Small intestine (tissue), 7 donors: ENCODE data around the gene MANSC4. TPM values are rescaled to one million over a fixed set of nuclear protein-coding genes. Genes with fewer than 3 reads are reported as not detected.

ENCODE experiments used
- DNase-seq, 2 donors: peaks; one replicate each; pipeline versions ENCODE4 v3.0.0 to v3.0.0-alpha.2; 2013
- FAIRE-seq: peaks from 2 replicates; lab custom pipeline; 2012; peaks lifted over from hg19 to GRCh38; lab: Jason Lieb, UNC
- H3K27ac ChIP-seq, 3 donors: one replicate each; pipeline ENCODE4 v1.5.1; 2013; ENCODE audit warnings: low read length in 2 of 3, mild to moderate bottlenecking in 2 of 3, control low read depth in 1 of 3, inconsistent platforms in 1 of 3, low read depth in 1 of 3, moderate library complexity in 1 of 3
- H3K27me3 ChIP-seq, 3 donors: one replicate each; pipeline ENCODE4 v1.6.1; 2013; ENCODE audit warnings: low read length in 3 of 3, inconsistent platforms in 1 of 3; ENCODE audit not compliant: control insufficient read depth in 3 of 3, insufficient read depth in 3 of 3
- H3K36me3 ChIP-seq, 3 donors: one replicate each; pipeline ENCODE4 v1.6.1; 2013; ENCODE audit warnings: low read length in 3 of 3, inconsistent platforms in 1 of 3, low read depth in 1 of 3, mild to moderate bottlenecking in 1 of 3, moderate library complexity in 1 of 3; ENCODE audit not compliant: control insufficient read depth in 3 of 3, insufficient read depth in 2 of 3
- H3K4me1 ChIP-seq, 3 donors: one replicate each; pipeline ENCODE4 v1.6.1; 2013; ENCODE audit warnings: low read length in 2 of 3, inconsistent platforms in 1 of 3, low read depth in 1 of 3, mild to moderate bottlenecking in 1 of 3, moderate library complexity in 1 of 3; ENCODE audit not compliant: control insufficient read depth in 3 of 3, insufficient read depth in 2 of 3
- H3K4me3 ChIP-seq, 3 donors: one replicate each; pipeline ENCODE4 v1.5.1; 2013; ENCODE audit warnings: low read length in 3 of 3, control low read depth in 1 of 3, inconsistent platforms in 1 of 3, low read depth in 1 of 3, mild to moderate bottlenecking in 1 of 3, moderate library complexity in 1 of 3
- H3K9me3 ChIP-seq, 2 donors: one replicate each; pipeline ENCODE4 v1.6.1; 2013; ENCODE audit warnings: low read depth in 1 of 2, low read length in 1 of 2; ENCODE audit not compliant: control insufficient read depth in 2 of 2, insufficient read depth in 1 of 2
- WGBS, 3 donors: extraction: QIAGEN DNeasy Blood & Tissue Kit; methylation state at CpG; one replicate each; pipeline ENCODE4 v1.1.7; 2013; 5-methylcytosine and 5-hydroxymethylcytosine counted together
- polyA plus RNA-seq, 4 donors: library from polyadenylated mRNA; stranded (reverse) in 3 of 4; unstranded in 1 of 4; fragments of 200-250 nt in 3 of 4; fragments of 120-200 nt in 1 of 4; gene quantifications; one replicate each; pipeline versions ENCODE4 v1.2.1 to v1.2.3, GENCODE V29; 2013
- donor health status: healthy with polysubstance abuse.
- donor health status: control.
- donor health status: control.
- donor health status: Bipolar disorder and iron deficiency.
- donor health status: healthy.

Gene MANSC4
- polyA plus RNA-seq, 4 donors = 0.06 TPM; not detected in 3

GRCh38 chr12:27779416-27779919 is 568 bp downstream of the MANSC4 start:
- H3K36me3 ChIP-seq = peaks cover 0 to 10% (median 0%) of the 10 kb centered on the region in 3 donors

DNA sequence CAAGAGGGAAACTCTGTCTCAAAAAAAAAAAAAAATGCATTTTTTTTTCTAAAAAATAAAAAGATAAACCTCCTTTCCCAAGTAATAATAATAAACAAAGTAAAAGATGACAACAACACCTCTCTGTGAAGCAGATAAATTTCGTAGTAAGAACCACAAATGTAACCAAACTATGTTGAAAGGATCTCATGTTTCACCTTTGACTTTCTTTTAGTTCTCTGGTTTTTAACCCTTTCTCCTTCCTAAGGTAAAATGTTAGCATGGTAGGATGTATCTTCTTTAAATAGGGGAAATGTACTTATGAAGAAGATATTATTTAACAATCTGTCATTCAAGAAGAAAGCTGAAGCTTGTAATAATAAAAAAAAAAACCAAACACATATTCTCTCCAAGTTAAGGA is 1.8 kb downstream of the MANSC4 start:
- H3K36me3 ChIP-seq = peaks cover 0 to 7% (median 0%) of the 10 kb centered on the region in 3 donors
- no peaks in the 10 kb centered on the region for H3K9me3 ChIP-seq
- H3K4me1 ChIP-seq = peaks cover 0 to 13% (median 2%) of the 10 kb centered on the region in 3 donors
- H3K27ac ChIP-seq = no peak overlapping the region
- no peak for DNase-seq
- H3K27me3 ChIP-seq = no peaks in the 10 kb centered on the region
- no peak overlapping the region for H3K4me3 ChIP-seq
- WGBS, 3 donors = 51 to 63% (median 56%) methylated on average over 1 of the region's 1 CpG
- FAIRE-seq = no peak

More at GRCh38 chr12:27779416-27779919, 568 bp downstream of the MANSC4 start:
- peak overlapping the region; percentile 61 to 76 (median 66) for H3K4me3 ChIP-seq
- FAIRE-seq (no peak), DNase-seq (peak in 1 of 2 donors; percentile 5)
- no peaks in the 10 kb centered on the region for H3K9me3 ChIP-seq
- H3K27me3 ChIP-seq = no peaks in the 10 kb centered on the region
- H3K4me1 ChIP-seq = peaks cover 0 to 13% (median 2%) of the 10 kb centered on the region in 3 donors
- peak overlapping the region; percentile 75 to 91 (median 86) for H3K27ac ChIP-seq
- 2 to 9% (median 3%) methylated on average over 15 to 36 of the region's 36 CpGs for WGBS, 3 donors

DNA sequence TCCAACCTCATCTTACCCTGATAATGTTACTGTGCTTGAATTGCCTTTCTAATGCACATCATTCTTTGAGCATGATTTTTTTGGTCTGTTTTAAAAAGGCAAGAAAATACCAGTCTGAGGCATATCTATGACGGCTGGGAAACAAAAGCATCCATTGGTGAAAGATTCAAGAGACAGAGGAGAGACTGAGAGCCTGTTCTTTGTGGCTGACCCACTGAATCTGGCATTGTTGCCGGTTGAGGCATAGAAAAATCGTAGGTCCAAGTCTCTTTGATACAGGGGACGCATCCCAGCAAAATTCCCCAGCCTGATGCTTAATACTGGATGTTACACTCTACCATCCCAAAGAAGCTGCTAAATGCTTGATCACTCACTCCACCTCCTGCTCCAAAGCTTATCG is 2.9 kb downstream of the MANSC4 start:
- WGBS, 3 donors = 87 to 91% (median 90%) methylated on average over 5 of the region's 5 CpGs
- H3K36me3 ChIP-seq = peaks cover 0 to 7% (median 0%) of the 10 kb centered on the region in 3 donors
- no peak overlapping the region for H3K4me3 ChIP-seq
- H3K27me3 ChIP-seq = no peaks in the 10 kb centered on the region
- H3K4me1 ChIP-seq = peaks cover 0 to 13% (median 2%) of the 10 kb centered on the region in 3 donors
- no peak for FAIRE-seq
- no peak for DNase-seq
- no peaks in the 10 kb centered on the region for H3K9me3 ChIP-seq
- H3K27ac ChIP-seq = no peak overlapping the region

- H3K27ac ChIP-seq = no peak overlapping the region
- no peak for FAIRE-seq
Measured at GRCh38 chr12:27772328-27773049, 7.5 kb downstream of the MANSC4 start.

GRCh38 chr12:27771481-27772327 is 8.3 kb downstream of the MANSC4 start:
- no peaks in the 10 kb centered on the region for H3K9me3 ChIP-seq
- WGBS, 3 donors = 82 to 85% (median 84%) methylated on average over 3 of the region's 3 CpGs
- no peak overlapping the region for H3K27ac ChIP-seq
- DNase-seq (no peak), FAIRE-seq (no peak)
- H3K27me3 ChIP-seq = no peaks in the 10 kb centered on the region
- H3K36me3 ChIP-seq = no peaks in the 10 kb centered on the region
- H3K4me3 ChIP-seq = no peak overlapping the region
- H3K4me1 ChIP-seq = peaks cover 0 to 5% (median 0%) of the 10 kb centered on the region in 3 donors

More at GRCh38 chr12:27772328-27773049, 7.5 kb downstream of the MANSC4 start:
- Histone ChIP-seq H3K36me3 (no peaks in the 10 kb centered on the region), H3K4me1 (peaks cover 0 to 5% (median 0%) of the 10 kb centered on the region in 3 donors), H3K9me3 (no peaks in the 10 kb centered on the region), H3K27me3 (no peaks in the 10 kb centered on the region), H3K4me3 (no peak overlapping the region)
- no peak for DNase-seq
- 38 to 51% (median 42%) methylated on average over 5 of the region's 5 CpGs for WGBS, 3 donors

DNA sequence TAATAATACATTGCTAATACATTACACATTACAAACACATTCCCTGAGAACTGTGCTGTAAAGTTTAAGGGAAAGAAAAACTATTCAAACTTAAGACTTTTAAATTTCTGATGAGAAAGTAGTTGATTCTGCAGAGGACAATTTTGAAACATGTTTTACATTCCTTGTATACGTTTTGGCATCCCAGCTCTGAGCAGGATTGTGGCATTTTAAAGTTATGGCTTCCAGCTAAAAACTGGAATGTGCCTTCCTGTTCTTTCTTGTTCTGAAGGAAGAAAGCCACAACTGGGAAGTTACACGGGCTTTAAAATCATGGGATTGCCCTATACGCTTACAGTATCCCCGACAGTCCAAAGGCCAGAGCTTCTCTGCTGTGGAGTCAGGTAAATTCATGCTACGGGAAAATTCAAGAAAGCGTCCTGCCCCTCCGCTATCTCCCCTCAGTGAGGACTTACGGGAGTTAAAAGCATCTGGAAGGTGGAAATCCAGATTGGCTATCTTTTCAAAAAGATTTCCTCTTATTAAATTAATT is 10.8 kb downstream of the MANSC4 start:
- no peaks in the 10 kb centered on the region for H3K27me3 ChIP-seq
- FAIRE-seq = no peak
- H3K9me3 ChIP-seq = no peaks in the 10 kb centered on the region
- peaks cover 0 to 5% (median 0%) of the 10 kb centered on the region in 3 donors for H3K4me1 ChIP-seq
- peak overlapping the region in 1 of 3 donors; percentile 2 for H3K27ac ChIP-seq
- DNase-seq = peak; percentile 20 to 62
- H3K36me3 ChIP-seq = no peaks in the 10 kb centered on the region
- H3K4me3 ChIP-seq = no peak overlapping the region
- WGBS, 3 donors = 23 to 65% (median 45%) methylated on average over 8 of the region's 8 CpGs

- H3K27ac ChIP-seq = no peak overlapping the region
- no peaks in the 10 kb centered on the region for H3K9me3 ChIP-seq
- 89 to 94% (median 93%) methylated on average over 3 of the region's 3 CpGs for WGBS, 3 donors
- peaks cover 0 to 5% (median 0%) of the 10 kb centered on the region in 3 donors for H3K4me1 ChIP-seq
- no peaks in the 10 kb centered on the region for H3K36me3 ChIP-seq
- no peaks in the 10 kb centered on the region for H3K27me3 ChIP-seq
- no peak overlapping the region for H3K4me3 ChIP-seq
- no peak for DNase-seq
- no peak for FAIRE-seq
Measured at GRCh38 chr12:27766587-27766986, 13.4 kb downstream of the MANSC4 start.

DNA sequence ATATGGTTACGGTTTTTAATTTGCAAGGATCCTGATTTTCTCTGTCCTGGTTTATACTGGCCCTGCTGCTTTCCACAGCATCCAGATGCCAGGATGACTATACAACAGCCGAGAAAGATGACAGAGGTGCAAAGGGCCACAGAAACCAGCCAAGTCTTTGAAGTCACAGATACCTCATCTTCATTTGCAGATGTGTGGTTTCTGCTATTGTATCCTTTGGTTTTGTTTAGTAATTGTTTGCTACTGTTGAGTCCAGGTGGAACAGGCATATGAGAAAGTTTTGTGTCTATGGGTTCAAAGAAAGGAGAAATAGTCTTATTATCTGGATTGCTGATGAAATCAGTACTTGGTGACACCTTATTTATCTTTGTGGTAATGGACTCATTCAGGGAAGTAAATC is 17.3 kb downstream of the MANSC4 start:
- H3K9me3 ChIP-seq = no peaks in the 10 kb centered on the region
- DNase-seq = no peak
- H3K4me3 ChIP-seq = no peak overlapping the region
- no peaks in the 10 kb centered on the region for H3K4me1 ChIP-seq
- H3K27ac ChIP-seq = no peak overlapping the region
- H3K36me3 ChIP-seq = no peaks in the 10 kb centered on the region
- WGBS, 3 donors = 80 to 89% (median 89%) methylated on average over 2 of the region's 2 CpGs
- no peak for FAIRE-seq
- no peaks in the 10 kb centered on the region for H3K27me3 ChIP-seq
